Airway epithelial cell (primary cell): ENCODE measurements around the gene SHCBP1L. TPM values are rescaled to one million over a fixed set of nuclear protein-coding genes. Genes with fewer than 3 reads are reported as not detected.

Source experiments
- total RNA-seq: library from RNA; depleted of rRNA; stranded (reverse); fragments of >200 nt; gene quantifications from 2 replicates; pipeline ENCODE4 v1.2.3, GENCODE V29; 2015

The SHCBP1L gene
- not detected in 2 replicates for total RNA-seq

GRCh38 chr1:182952677-182953444 is at the start of gene SHCBP1L:
Gene SHCBP1L, minus strand, starts transcription at chr1:182953166. Its CDS starts 33 bp downstream, at chr1:182953133.

Other genes with a start within 250 kb of the SHCBP1L start
- gene NPL, start 163.4 kb downstream of the SHCBP1L start, total RNA-seq, result 0.88 and 2.7 TPM in 2 replicates
- 115 and 120 TPM in 2 replicates for gene DHX9, start 113.8 kb downstream of the SHCBP1L start, total RNA-seq
- 124 and 139 TPM in 2 replicates for gene LAMC1, start 70.3 kb upstream of the SHCBP1L start, total RNA-seq
- 835 and 929 TPM in 2 replicates for gene LAMC2, start 233.1 kb upstream of the SHCBP1L start, total RNA-seq